NCI-H146 treated with DMSO at 0.1 percent for 48 hours (cell line): Measurements from ENCODE around the gene SETD1A.
"Not testable (repeated sequence)": the region's sequence is repeated elsewhere in the genome, so short reads cannot be mapped to it uniquely, and the experiment has no call there.

Source experiments
- DNase-seq: peaks from one replicate; lab custom pipeline; 2025; ENCODE audit not compliant: unreplicated experiment; lab: John Stamatoyannopoulos, UW

The SETD1A gene

DNA sequence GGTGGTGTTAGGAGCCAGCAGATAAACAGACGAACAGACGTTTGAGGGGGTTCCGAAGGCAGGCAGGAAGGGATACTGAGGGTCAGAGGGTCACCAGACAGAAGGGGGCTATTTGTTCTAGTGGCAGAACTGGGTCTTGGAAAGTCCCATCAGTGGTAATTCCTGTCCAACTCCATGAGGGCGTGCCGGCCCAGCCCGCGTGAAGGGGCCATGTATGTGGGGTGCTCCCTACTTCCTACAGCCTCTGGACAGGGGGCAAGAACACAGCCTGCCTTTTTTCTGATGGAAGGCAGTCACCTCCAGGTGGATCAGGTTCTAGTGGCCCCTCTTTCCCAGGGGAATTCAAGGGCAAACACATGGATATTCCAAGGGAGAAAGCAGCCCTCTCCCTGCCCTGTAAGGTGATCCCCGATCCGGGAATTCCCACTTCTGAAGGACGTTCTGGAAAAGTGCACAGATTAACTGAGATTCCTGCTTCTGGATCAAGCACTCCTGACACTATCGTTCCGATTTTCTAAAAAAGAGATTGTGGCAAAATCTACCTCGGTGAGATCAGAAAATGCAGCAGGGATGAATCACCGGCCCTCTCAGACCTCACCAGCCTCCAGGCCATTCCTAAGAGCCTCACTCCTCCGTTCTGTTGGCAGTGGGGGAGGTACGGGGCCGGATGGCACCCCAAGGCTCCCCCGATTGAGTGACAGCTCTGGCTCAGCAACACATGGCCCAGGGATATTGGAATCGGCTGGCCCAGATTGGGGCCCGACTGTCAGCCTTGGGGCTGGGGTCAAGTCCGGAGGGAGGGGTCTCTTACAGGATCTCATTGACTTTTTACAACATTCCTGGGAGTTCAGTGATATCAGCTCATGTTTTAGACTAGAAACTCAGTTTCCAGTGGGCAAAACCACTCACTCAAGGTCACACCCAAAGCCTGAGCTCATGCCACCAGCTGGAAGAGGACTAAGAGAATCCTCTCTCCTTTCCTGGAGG, 40.5 kb downstream of the SETD1A start:
- no peak for DNase-seq

DNA sequence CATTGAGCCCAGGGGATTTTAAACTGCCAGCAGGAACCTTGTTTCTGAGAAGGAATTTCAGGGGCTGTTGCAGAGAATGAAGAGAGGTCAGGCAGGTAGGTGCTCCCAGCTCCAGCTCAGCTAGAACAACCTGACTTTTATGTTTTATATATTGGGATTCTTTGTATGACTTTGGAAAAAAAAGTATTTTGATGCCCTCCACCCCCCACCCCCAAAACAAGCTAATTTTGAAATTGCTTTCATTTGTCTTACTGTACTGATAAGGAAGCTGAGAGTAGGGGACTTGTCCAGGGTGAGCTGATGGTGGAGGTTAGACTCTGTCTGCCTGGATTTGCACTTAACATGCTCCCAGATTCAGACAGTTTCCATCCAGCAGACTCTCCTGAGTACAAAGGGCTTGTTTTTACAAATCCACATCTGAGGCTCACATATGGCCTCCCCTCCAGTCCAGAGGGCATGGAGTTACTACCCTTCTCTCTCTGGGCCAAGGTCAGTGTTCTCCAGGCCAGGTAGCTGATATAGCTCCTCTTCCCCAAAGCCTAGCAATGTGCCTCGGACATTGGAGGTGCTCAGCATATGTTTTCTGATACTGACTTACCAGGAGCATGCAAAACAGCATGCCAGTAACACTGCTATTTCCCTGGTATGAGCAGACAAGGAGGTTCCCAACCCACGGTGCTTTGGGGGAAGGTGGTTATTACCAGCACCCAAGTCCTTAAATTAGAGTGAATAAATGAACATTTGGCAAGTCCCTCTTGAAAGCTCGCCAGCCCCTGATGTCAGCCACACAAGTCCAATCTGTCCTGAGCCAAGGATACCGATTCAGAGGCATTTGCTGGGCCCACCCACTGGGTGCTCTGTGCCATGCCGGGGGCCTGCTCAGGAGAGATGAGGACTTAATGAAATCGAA, 41.6 kb downstream of the SETD1A start:
- DNase-seq, result no peak

DNA sequence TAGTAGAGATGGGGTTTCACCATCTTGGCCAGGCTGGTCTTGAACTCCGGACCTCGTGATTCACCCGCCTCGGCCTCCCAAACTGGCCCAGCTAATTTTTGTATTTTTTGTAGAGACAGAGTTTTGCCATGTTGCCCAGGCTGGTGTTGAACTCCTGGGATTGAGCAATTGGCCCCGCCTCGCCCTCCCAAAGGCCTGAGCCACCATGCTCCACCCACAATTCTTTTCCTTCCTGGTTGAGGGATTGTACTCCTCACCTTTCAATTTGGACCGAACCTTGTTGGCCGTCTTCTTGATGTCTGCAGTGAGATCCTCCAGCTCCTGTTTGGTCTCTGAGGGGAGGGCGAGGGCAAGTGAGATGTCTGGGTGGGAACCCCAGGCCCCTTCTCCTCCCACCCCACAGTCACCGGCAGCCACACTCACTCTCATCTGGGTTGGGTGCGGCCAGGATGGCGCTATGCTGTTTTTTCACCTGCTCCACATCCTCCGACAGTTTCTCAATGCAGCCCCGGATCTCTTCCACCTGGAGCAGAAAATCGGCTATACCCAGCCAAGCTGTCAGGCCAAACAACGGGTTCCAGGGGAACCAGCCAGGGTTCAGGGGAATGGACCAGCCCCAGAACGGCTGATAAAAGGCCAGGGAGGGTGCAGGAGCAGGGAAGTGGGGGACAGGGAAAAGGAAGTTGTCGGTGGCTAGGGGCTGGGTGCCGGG, 43.3 kb downstream of the SETD1A start:
- no peak for DNase-seq

DNA sequence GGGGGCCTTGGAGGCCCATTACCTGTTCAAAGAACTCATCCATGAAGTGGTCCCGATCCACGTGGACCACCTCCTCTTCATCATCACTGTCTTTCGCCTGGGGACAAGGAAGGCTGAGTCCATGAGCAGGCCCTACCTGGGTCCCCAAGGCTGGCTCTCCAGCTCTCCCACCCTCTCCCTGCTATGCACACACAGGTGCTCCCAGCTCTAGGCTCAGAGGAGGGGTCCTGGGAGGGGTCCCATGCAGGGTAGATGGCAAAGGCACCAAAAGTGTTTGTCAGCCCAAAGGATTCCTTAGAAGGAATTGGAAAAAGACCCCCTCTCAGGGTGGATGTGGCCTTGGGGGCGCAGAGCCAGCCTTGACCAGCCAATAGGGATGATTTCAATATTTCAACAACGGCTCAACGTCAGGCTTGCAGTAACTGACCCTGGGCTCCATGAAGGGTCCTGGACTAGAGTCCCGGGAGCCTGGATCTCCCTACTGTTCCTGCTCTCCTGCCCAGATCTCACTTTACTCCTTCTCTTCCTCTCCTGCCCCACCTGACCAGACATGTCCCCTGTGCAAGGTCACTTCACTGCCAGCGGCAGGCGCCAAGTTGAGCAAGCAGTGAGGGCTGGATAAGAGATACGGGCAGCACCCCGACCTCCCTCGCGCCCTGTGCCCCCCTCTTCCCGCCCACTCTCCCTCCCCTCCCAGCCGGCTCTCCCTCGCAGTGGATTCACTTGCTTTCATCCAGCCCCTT, 44.1 kb downstream of the SETD1A start:
- DNase-seq, result no peak

DNA sequence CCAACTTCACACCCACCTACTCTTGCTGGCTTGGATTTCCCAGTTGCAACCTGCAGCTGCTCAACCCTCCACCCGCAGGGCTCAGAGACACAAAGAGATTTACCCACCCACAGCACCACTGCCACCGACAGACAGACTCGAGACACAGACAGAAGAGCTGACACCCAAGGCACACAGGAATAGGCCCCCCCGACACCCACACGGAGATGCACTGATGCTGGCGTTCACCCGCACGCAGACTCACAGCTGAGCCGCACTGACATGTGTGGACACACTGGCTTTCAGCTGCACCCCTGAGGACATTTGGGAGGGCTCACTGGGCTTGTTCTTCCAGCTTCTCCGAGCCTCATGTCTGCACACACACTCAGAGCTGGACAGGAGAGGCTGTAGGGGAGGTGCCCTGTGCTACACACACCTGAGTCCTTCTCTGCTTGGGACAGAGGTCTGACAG, 44.7 kb downstream of the SETD1A start:
- no peak for DNase-seq

DNA sequence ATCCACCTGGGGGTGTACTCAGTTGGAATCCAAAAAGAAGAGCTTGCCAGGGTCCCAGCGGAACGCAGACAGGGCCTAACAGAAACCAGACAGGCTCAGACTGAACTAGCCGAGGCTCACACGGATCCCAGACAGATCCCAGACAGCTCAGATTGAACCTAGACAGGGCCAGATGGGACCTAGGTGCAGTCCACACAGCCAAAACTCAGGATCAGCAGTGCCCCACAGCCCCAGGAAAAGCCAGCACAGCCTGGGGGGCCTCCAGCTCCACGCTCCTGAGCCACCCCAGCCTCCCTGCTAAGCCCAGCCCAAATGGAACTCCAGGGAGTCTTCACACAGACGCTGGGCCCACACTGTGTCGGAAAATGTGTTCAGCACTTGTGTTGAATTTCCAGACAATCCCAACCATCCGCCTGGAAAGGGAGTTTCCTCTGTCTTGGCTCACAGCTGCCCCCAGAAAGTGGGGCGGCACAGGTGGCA, 45.3 kb downstream of the SETD1A start:
- DNase-seq, result no peak

DNA sequence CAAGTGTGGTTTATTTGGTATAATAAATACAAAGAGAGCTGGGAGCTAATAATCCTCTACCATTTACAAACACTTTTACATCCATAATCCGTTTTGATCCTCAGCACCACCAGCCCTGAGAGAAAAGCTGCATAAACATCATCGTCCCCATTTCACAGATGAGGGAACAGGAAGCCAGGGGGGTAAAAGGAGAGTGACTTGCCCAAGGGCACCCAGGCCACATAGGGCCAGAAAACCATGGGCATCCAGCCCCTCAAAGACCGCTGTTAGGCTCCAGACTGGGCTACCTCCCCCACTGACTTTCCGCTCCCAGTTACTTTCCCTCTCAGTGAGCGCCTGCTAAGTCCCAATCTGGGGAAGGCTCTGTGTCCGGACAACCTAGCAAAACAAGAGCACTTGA, 46.2 kb downstream of the SETD1A start:
- DNase-seq, result no peak

DNA sequence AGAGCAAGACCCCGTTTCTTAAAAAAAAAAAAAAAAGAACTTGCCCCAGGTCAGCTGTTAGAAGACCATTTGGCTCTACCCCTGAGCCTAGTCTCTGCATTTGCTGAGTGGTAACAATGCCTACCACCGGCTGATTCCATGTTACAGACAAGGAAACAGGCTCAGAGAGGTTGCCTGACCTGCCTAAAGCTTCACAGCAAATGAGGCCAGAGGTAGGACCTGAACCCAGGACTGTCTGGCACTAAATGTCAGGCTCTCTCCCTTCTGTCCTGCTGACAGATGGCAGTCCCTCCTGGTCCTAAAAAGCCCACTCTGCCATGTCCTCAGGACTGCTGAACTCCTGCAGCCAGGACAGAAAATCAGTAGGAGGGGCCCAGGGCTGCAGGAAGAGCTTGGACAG, 47.1 kb downstream of the SETD1A start:
- no peak for DNase-seq

DNA sequence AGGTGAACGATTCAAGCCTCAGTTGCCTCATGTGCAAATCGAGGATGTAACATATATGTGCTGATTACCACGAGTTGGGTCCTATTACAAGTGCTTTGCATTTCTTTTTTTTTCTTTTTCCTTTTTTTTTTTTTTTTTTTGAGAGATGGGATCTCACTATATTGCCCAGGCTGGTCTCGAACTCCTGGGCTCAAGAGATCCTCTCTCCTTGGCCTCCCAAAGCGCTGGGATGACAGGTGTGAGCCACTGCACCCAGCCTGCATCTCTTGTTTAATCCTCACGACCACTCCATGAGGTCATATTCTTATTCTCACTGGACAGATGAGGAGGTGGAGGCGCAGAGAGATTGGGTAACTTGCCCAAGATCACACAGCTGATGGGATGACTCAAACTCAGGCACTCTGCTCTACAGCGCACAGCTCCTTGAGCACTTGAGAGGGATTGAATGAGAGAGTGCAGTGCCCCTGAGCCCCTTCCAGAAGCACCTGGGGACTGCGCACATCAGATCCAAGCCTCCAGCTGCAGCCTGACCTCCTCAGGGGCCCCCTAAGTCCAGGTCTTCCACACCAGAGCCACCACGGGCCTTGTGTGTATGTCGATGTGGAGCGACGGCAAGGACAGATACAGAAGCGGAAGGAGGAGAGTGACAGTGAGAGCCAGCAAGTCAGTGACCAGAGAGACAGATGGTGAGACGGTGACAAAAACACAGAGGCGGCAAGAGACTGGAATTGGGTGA, 48.0 kb downstream of the SETD1A start:
- DNase-seq, result no peak

DNA sequence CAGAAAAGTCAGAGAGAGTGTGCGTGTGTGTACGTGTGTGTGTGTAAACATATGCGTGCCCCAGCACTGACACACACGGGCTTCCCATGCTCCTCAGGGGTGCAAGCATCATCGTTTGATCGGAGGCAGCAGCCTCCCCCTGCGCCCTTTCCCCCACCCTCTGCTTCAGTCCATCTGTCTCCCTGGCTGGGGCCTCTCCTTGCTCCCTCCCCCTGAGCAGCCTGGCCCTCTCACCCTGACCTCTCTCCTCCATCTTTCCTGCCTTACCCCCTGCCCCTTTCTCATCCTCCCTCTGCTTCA, 48.5 kb downstream of the SETD1A start:
- no peak for DNase-seq

DNA sequence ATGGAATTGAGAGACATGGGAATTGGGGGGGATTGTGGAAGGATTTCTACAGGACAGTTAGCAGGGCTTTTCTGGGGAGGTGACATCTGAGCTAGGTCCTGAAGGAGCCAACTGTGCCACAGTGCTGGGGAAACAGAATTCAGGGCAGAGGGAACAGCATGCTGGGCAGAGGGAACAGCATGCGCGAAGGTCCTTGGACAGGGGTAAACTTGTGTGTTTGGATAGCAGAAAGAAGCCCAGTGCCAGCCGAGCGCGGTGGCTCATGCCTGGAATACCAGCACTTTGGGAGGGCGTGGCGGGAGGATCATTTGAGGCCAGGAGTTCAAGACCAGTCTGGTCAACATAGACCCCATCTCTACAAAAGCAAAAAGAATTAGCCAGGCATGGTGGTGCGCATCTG, 49.0 kb downstream of the SETD1A start:
- DNase-seq, result no peak

DNA sequence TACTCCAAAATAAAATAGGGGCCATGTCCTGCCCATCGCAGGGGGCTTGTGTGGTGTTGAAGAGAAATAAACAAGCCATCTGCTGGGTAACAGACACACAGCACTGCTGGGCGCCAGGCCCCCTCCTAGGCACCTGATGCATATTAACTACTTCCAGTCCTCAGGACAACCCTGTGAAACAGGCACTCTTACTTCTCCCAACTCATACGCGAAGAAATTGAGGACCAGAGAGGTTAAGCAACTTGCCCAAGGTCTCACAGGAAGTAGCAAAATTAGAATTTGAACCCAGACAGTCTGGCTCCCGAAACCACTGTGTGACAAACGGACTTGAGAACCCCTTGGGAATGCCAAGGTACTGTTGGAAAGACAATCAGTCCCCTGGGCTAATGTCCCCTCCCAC, 50.1 kb downstream of the SETD1A start:
- no peak for DNase-seq

DNA sequence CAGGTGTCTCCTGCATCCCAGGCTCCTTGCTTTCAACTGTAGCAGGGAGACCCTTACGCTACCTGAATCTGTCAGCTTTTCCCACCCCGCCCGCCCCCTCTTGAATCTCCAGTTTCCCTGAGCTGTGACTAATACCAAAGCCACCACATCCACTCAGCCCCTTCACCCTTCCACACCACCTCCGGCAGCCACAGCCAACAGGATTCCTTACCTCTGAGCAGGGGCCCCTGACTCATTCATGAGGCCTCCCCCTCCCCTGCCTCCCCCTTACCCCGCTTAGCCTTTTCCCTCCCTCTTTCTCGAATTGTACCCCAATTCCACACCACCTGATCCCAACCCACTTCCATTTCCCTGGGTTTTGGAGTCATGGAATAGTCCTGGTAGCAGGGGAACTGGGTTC, 50.6 kb downstream of the SETD1A start:
- no peak for DNase-seq

DNA sequence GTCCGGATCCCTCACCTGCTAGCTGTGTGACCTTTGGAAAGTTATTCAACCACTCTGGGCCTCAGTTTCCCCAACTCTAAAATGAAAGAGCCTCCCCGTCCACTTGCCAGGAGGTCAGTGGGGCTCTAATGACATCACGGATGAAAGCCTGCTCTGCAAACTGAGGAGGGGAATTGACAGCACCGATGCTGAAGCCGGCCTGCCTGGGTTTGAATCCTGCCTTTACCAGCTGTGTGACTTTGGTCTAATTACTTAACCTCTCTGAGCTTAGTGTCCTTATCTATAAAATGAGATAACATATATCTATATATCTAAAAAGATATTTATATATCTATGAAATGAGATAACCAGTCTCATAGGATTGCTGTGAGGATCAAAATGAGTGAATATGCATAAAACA, 51.0 kb downstream of the SETD1A start:
- no peak for DNase-seq

DNA sequence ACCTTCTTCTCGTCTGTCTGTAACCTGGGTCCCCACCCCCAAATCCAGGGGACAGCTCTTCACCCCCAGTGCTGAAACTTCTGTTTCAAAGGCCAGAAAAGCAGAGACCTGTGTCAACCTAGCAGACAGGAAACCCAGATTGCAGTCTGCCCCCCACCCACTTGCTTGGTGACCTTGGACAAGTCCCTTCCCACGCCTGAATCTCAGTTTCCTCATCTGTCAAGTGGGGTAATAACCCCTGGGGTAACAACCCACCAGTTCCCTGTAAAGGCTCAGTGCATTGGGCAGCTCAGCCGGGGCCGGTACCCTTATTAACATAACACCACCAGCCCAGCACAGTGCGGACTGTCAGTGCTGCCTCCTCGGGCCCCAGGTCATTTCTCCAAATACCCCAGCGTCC, 51.6 kb downstream of the SETD1A start:
- no peak for DNase-seq

DNA sequence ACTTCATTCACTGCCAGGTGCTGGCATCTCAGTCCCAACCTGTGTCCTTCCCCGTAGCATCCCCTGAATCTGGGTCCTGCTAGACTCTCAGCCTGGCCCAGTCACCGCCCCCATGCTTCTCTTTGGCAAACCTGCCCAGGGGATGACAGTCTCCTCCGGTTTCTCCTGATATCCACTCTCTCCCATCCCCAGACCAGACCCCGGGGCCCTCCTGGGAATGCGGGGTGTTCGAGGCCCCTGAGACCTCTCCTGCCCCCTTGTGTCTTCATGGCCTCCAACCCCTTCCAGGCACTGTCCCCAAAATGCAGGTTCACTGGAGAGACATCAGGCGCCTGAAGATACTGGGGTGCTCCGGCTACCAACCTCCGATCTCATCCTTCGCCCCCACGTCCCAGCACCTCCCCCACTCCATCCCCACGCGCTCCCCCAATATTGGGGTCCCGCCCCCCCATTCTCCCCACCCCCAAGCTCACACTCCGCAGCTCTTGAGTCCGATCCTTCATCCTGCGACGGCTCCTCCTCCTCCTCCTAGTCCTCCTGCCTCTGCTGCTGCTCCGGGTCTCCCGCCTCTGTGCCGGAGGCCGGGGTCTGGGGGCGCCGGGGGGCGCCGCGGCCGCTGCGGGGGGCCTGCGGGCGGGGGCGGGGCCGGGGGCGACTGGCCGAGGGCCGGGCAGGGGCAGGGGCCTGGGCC, 52.5 kb downstream of the SETD1A start:
- DNase-seq, result no peak

DNA sequence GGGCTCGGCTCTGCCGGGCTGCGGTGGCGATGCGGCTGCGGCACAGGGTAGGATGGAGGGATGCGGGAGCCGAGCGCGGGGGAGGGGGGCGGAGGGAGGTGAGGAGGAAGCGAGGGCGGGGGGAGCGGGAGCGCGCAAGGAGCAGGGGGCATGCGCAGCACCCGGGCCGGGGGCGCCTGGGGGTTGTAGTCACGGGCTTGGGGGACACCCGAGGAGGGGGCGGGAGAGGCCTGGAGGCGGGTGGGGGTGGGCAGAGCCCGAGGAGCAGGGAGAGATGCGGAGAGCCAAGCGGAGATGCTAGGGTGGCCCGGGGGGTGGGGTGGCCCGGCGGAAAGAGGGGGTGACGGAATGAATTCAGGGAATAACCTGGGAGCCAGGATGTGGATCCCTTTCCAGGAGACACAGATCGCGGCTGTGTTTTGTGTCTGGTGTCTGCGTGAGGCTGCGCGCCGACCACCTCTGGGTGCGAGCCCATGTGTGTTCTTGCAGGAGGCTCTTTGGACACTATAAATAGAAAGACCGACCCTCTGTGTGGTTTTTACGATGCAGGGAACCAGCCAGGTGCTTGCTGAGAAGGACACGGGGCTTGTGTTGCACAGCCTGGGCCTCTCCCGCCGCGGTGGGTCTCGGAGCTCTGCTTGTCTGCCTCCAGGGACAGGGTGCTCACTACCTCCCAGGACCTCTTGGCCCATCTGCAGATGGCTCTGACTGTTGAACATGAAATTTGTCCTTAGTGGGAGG, 53.2 kb downstream of the SETD1A start, which contains the start of gene STX1B:
TSS of gene STX1B (minus strand) at position 54 of the 741 bp plus-strand sequence. CDS start 242 bp downstream, outside the sequence.
- DNase-seq, result peak; percentile 69

DNA sequence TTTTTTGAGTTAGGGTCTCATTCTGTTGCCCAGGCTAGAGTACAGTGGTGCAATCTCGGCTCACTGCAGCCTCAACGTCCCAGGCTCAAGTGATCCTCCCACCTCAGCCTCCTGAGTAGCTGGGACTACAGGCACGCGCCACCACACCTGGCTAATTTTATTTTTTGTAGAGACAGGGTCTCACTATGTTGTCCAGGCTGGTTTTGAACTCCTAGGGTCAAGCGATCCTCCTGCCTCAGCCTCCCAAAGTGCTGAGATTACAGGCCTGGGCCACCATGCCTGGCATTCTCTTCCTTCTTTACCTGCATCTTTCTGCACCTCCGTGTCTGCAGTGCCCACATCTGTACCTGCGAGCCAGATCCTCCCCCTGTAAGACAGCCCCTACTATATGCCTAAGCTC, 54.3 kb downstream of the SETD1A start:
- DNase-seq, result not testable (repeated sequence)
